IMR-90 (cell line): ENCODE results near the gene MED12L. TPM values are rescaled to one million over a fixed set of nuclear protein-coding genes. Genes with fewer than 3 reads are reported as not detected.

Experiments
- ATAC-seq: fragments of 200-7000 bp; cut with Tn5 transposase; 2 replicates; pipeline ENCODE4 v1.9.1; 2020; ENCODE audit warnings: low read depth, mild to moderate bottlenecking, moderate library complexity
- BruUV-seq: library from RNA; stranded (reverse); fragments of 400-500 nt; replicated peaks from 2 replicates; lab custom pipeline; 2021; lab: Mats Ljungman, UMichigan
- CTCF ChIA-PET: fragments of 300-600 bp; formaldehyde crosslinking; extraction: SDS; loops from one replicate; lab custom pipeline; 2021; ENCODE audit warnings: antibody characterized with exemption; lab: Yijun Ruan, JAX
- POLR2A ChIA-PET: fragments of 300-600 bp; sonication (Branson Sonifier 250); formaldehyde crosslinking; loops from one replicate; lab custom pipeline; 2022; ENCODE audit warnings: antibody characterized with exemption; ENCODE audit not compliant: unreplicated experiment; lab: Charles Lee
- DNase-seq: peaks from one replicate; pipeline ENCODE4 v3.0.0; 2013
- H2AFZ ChIP-seq: replicated peaks from 2 replicates; pipeline ENCODE3; 2013; ENCODE audit warnings: low read length, mild to moderate bottlenecking; ENCODE audit not compliant: poor library complexity
- H2AK5ac ChIP-seq: 2 replicates; pipeline ENCODE4 v1.6.1; 2013; ENCODE audit warnings: low read depth, low read length, inconsistent platforms
- H2AK9ac ChIP-seq: replicated peaks from 2 replicates; pipeline ENCODE3; 2013; ENCODE audit warnings: mild to moderate bottlenecking, low read depth, low read length, moderate library complexity; ENCODE audit not compliant: poor library complexity
- H2BK120ac ChIP-seq: 2 replicates; pipeline ENCODE4 v1.6.1; 2013; ENCODE audit warnings: low read depth, low read length, inconsistent platforms
- H2BK15ac ChIP-seq: 3 replicates; pipeline ENCODE4 v1.6.1; 2013; ENCODE audit warnings: low read depth, low read length, inconsistent platforms
- H2BK20ac ChIP-seq: 2 replicates; pipeline ENCODE4 v1.6.1; 2013; ENCODE audit warnings: low read depth, mild to moderate bottlenecking, inconsistent platforms, low read length, moderate library complexity
- H2BK5ac ChIP-seq: 2 replicates; pipeline ENCODE4 v1.6.1; 2013; ENCODE audit warnings: mild to moderate bottlenecking, low read depth, low read length, inconsistent platforms; ENCODE audit not compliant: poor library complexity, severe bottlenecking
- H3K14ac ChIP-seq: replicated peaks from 2 replicates; pipeline ENCODE4 v1.6.1; 2013; ENCODE audit warnings: low read depth, low read length, inconsistent platforms
- H3K18ac ChIP-seq: 2 replicates; pipeline ENCODE4 v1.6.1; 2013; ENCODE audit warnings: low read depth, low read length, control low read depth
- H3K23ac ChIP-seq: 2 replicates; pipeline ENCODE4 v1.6.1; 2013; ENCODE audit warnings: low read depth, low read length, inconsistent platforms
- H3K27ac ChIP-seq: 2 replicates; pipeline ENCODE4 v1.5.1; 2013; ENCODE audit warnings: mild to moderate bottlenecking, control low read depth, low read length; ENCODE audit not compliant: insufficient read depth
- H3K27me3 ChIP-seq: 2 replicates; pipeline ENCODE4 v1.6.1; 2013; ENCODE audit warnings: low read length; ENCODE audit not compliant: control insufficient read depth, insufficient read depth
- H3K36me3 ChIP-seq: 2 replicates; pipeline ENCODE4 v1.6.1; 2013; ENCODE audit warnings: low read length, mixed read lengths; ENCODE audit not compliant: control insufficient read depth, insufficient read depth
- H3K4ac ChIP-seq: 2 replicates; pipeline ENCODE4 v1.6.1; 2013; ENCODE audit warnings: low read depth, low read length, inconsistent platforms
- H3K4me1 ChIP-seq: 2 replicates; pipeline ENCODE4 v1.6.1; 2013; ENCODE audit warnings: low read length, mixed read lengths; ENCODE audit not compliant: control insufficient read depth, insufficient read depth
- H3K4me2 ChIP-seq: 2 replicates; pipeline ENCODE4 v1.6.1; 2013; ENCODE audit warnings: low read depth, mild to moderate bottlenecking, control low read depth, low read length, moderate library complexity
- H3K4me3 ChIP-seq: 2 replicates; pipeline ENCODE4 v1.5.1; 2013; ENCODE audit warnings: low read depth, mild to moderate bottlenecking, control low read depth, low read length, moderate library complexity; ENCODE audit not compliant: insufficient read depth
- H3K56ac ChIP-seq: 2 replicates; pipeline ENCODE4 v1.6.1; 2013; ENCODE audit warnings: low read length, inconsistent platforms; ENCODE audit not compliant: insufficient read depth; ENCODE audit errors: extremely low read depth
- H3K79me1 ChIP-seq, 2 experiments: 2 replicates each; pipeline ENCODE4 v1.6.1; 2013; ENCODE audit warnings: low read length in 2 of 2, inconsistent platforms in 1 of 2, low read depth in 1 of 2
- H3K9ac ChIP-seq: 2 replicates; pipeline ENCODE4 v1.6.1; 2013; ENCODE audit warnings: low read depth, low read length, control low read depth
- H3K9me1 ChIP-seq: 2 replicates; pipeline ENCODE4 v1.6.1; 2013; ENCODE audit warnings: low read length, inconsistent platforms; ENCODE audit not compliant: insufficient read depth
- H3K9me3 ChIP-seq: 2 replicates; pipeline ENCODE4 v1.6.1; 2013; ENCODE audit warnings: low read length; ENCODE audit not compliant: control insufficient read depth, insufficient read depth
- H4K20me1 ChIP-seq: 2 replicates; pipeline ENCODE4 v1.6.1; 2013; ENCODE audit warnings: low read length, inconsistent platforms; ENCODE audit not compliant: insufficient read depth
- H4K5ac ChIP-seq: 2 replicates; pipeline ENCODE4 v1.6.1; 2013; ENCODE audit warnings: mild to moderate bottlenecking, low read depth, low read length, control low read depth
- H4K8ac ChIP-seq, 2 experiments: 2 replicates each; pipeline ENCODE4 v1.6.1; 2013; ENCODE audit warnings: low read depth in 2 of 2, low read length in 2 of 2, control low read depth in 1 of 2, inconsistent platforms in 1 of 2
- H4K91ac ChIP-seq: 2 replicates; pipeline ENCODE4 v1.6.1; 2013; ENCODE audit warnings: low read depth, low read length, inconsistent platforms; ENCODE audit not compliant: insufficient read depth
- BHLHE40 ChIP-seq: fragments of 150-350 bp; IDR thresholded peaks from 2 replicates; pipeline ENCODE4 v1.6.1; 2016; ENCODE audit warnings: mild to moderate bottlenecking, low read depth, low read length
- CEBPB ChIP-seq: IDR thresholded peaks from 2 replicates; pipeline ENCODE4 v1.6.1; 2012; ENCODE audit warnings: low read depth, low read length, improper control_type of control experiment
- CTCF ChIP-seq: conservative IDR thresholded peaks from 2 replicates; pipeline ENCODE4 v1.5.1; 2012; ENCODE audit warnings: mild to moderate bottlenecking, low read depth, low read length, improper control_type of control experiment
- ELK1 ChIP-seq: fragments of 150-350 bp; IDR thresholded peaks from 2 replicates; pipeline ENCODE4 v1.6.1; 2016; ENCODE audit warnings: low read depth, mild to moderate bottlenecking, low read length, moderate library complexity, borderline replicate concordance
- NFE2L2 ChIP-seq: fragments of 150-350 bp; IDR thresholded peaks from 2 replicates; pipeline ENCODE4 v1.6.1; 2016; ENCODE audit warnings: low read depth, mild to moderate bottlenecking, low read length
- POLR2A ChIP-seq: IDR thresholded peaks from 2 replicates; pipeline ENCODE4 v1.6.1; 2012; ENCODE audit warnings: mild to moderate bottlenecking, low read depth, low read length
- RCOR1 ChIP-seq: IDR thresholded peaks from 2 replicates; pipeline ENCODE4 v1.6.1; 2012; ENCODE audit warnings: mild to moderate bottlenecking, low read length, improper control_type of control experiment; ENCODE audit not compliant: insufficient replicate concordance
- RFX5 ChIP-seq: IDR thresholded peaks from 2 replicates; pipeline ENCODE4 v1.8.0; 2012; ENCODE audit warnings: low read depth, mild to moderate bottlenecking, low read length, moderate library complexity
- USF2 ChIP-seq: fragments of 150-350 bp; IDR thresholded peaks from 2 replicates; pipeline ENCODE4 v1.6.1; 2017; ENCODE audit warnings: mild to moderate bottlenecking, antibody characterized with exemption, low read length, low read depth
- WGBS, 2 experiments: methylation state at CpG; one replicate each; pipeline versions ENCODE4 v1.1.5 to v1.1.7; 2013; ENCODE audit warnings: missing lambda C conversion rate in 2 of 2; ENCODE audit not compliant: insufficient read length in 1 of 2; ENCODE audit errors: extremely low coverage in 2 of 2; 5-methylcytosine and 5-hydroxymethylcytosine counted together
- dilution Hi-C: fragments of 300-500 bp; cut with HindIII; formaldehyde crosslinking; loops from one replicate; pipeline ENCODE4 v1.14.3; 2018; ENCODE audit warnings: low sequenced_read_pairs; ENCODE audit not compliant: unreplicated experiment
- in situ Hi-C: fragments of 300-500 bp; cut with MboI; formaldehyde crosslinking; loops from 3 replicates; pipeline ENCODE4 v1.14.3; 2019; ENCODE audit warnings: low sequenced_read_pairs, inconsistent platforms, mixed read lengths
- intact Hi-C: fragments of 100-400 bp; cut with micrococcal nuclease; formaldehyde crosslinking; loops from 2 replicates; pipeline ENCODE4 v1.10.0; 2022
- polyA plus RNA-seq, 3 experiments: library from polyadenylated mRNA; depleted of rRNA; stranded (reverse); fragments of >200 nt; gene quantifications; 2 replicates each; pipeline ENCODE4 v1.2.3, GENCODE V29; 2012; ENCODE audit warnings: low replicate concordance in 1 of 3
- total RNA-seq: library from RNA; depleted of rRNA; stranded (reverse); fragments of >200 nt; gene quantifications from 2 replicates; pipeline ENCODE4 v1.2.3, GENCODE V29; 2012

Gene MED12L
- total and polyA plus RNA-seq, 2 of the 4 experiments (the other 2 are of a cell fraction) = 0.05 to 0.18 TPM

- no peak overlapping the region for H3K27ac ChIP-seq
- BruUV-seq = no TSS peak
- no CpG with 5 or more reads among the region's 5 CpGs for WGBS, 2 experiments
- no peak overlapping the region for H3K23ac ChIP-seq
- H2AK9ac ChIP-seq = no peak overlapping the region
- H2BK5ac ChIP-seq = no peak overlapping the region
- peaks cover 2% of the 10 kb centered on the region for H3K4me1 ChIP-seq
- intact Hi-C loops = no loop called here
- no peak overlapping the region for H2BK20ac ChIP-seq
- CTCF ChIA-PET = no interaction called here
- dilution Hi-C loops = no loop called here
- H3K4ac ChIP-seq = no peak overlapping the region
- H3K27me3 ChIP-seq = no peaks in the 10 kb centered on the region
- H3K4me2 ChIP-seq = no peak overlapping the region
- H2BK120ac ChIP-seq = no peak overlapping the region
- H3K36me3 ChIP-seq = no peaks in the 10 kb centered on the region
- H3K18ac ChIP-seq = no peak overlapping the region
- no peak overlapping the region for H3K9ac ChIP-seq
- H3K4me3 ChIP-seq = no peak overlapping the region
- POLR2A ChIA-PET = interaction anchor here (0.6 kb wide), 1 partner anchor 35 kb away, joined by 3 read pairs; no protein-coding TSS in a partner anchor
- H3K9me3 ChIP-seq = no peaks in the 10 kb centered on the region
- no peak overlapping the region for H2BK15ac ChIP-seq
- no peak overlapping the region for H4K8ac ChIP-seq
- H3K79me1 ChIP-seq = no peaks in the 10 kb centered on the region
- ATAC-seq (no peak), DNase-seq (no peak)
- in situ Hi-C loops = no loop called here
- H3K9me1 ChIP-seq = no peaks in the 10 kb centered on the region
- no peak overlapping the region for H2AK5ac ChIP-seq
- TF ChIP-seq RFX5 (no peak), POLR2A (no peak), BHLHE40 (no peak), ELK1 (no peak), CEBPB (no peak), CTCF (no peak), USF2 (no peak), RCOR1 (no peak), NFE2L2 (no peak)
- H2AFZ ChIP-seq = no peak overlapping the region
- no peaks in the 10 kb centered on the region for H4K20me1 ChIP-seq
- H3K56ac ChIP-seq = no peak overlapping the region
- no peak overlapping the region for H3K14ac ChIP-seq
- no peak overlapping the region for H4K91ac ChIP-seq
- H4K5ac ChIP-seq = no peak overlapping the region
Observed at GRCh38 chr3:151398895-151399294, 313.4 kb downstream of the MED12L start.
